Lung (tissue), 12 donors: Measurements from ENCODE around the gene POC1A. TPM values are rescaled to one million over a fixed set of nuclear protein-coding genes. Genes with fewer than 3 reads are reported as not detected.
A peak's percentile ranks its signal among the peaks of the same experiment; 100 is the strongest.

Experiments
- ATAC-seq: fragments of 200-7000 bp; cut with Tn5 transposase; one replicate; pipeline ENCODE4 v1.9.1; 2020; ENCODE audit warnings: moderate number of reproducible peaks; ENCODE audit not compliant: insufficient read depth, low FRiP score
- DNase-seq, 3 donors: peaks; one replicate each; pipeline ENCODE4 v3.0.0-alpha.2; 2013 to 2017
- H3K27ac ChIP-seq, 2 donors: one replicate each; pipeline ENCODE4 v1.5.1; 2013; ENCODE audit warnings: mild to moderate bottlenecking in 2 of 2, moderate library complexity in 2 of 2, control low read depth in 1 of 2, inconsistent platforms in 1 of 2, low read depth in 1 of 2, low read length in 1 of 2
- H3K27me3 ChIP-seq, 3 donors: one replicate each; pipeline ENCODE4 v1.5.1; 2013; ENCODE audit warnings: low read length in 2 of 3; ENCODE audit not compliant: control insufficient read depth in 3 of 3, insufficient read depth in 3 of 3
- H3K36me3 ChIP-seq, 4 donors: one replicate each; pipeline ENCODE4 v1.5.1; 2013; ENCODE audit warnings: low read length in 4 of 4, mild to moderate bottlenecking in 1 of 4, moderate library complexity in 1 of 4; ENCODE audit not compliant: control insufficient read depth in 4 of 4, insufficient read depth in 4 of 4
- H3K4me1 ChIP-seq, 5 donors: one replicate each; pipeline ENCODE4 v1.5.1; 2013; ENCODE audit warnings: low read length in 5 of 5, mild to moderate bottlenecking in 2 of 5, moderate library complexity in 1 of 5; ENCODE audit not compliant: control insufficient read depth in 5 of 5, insufficient read depth in 5 of 5
- H3K4me3 ChIP-seq: one replicate; pipeline ENCODE4 v1.5.1; 2013; ENCODE audit warnings: mild to moderate bottlenecking, control low read depth, moderate library complexity
- H3K9ac ChIP-seq, 2 donors: one replicate each; pipeline ENCODE4 v1.5.1; 2013; ENCODE audit warnings: low read length in 2 of 2, control low read depth in 1 of 2; ENCODE audit not compliant: insufficient read depth in 1 of 2
- H3K9me3 ChIP-seq, 4 donors: one replicate each; pipeline ENCODE4 v1.5.1; 2013; ENCODE audit warnings: low read length in 3 of 4, mild to moderate bottlenecking in 1 of 4, moderate library complexity in 1 of 4; ENCODE audit not compliant: control insufficient read depth in 4 of 4, insufficient read depth in 3 of 4
- WGBS, 2 donors: extraction: QIAGEN DNeasy Blood & Tissue Kit; methylation state at CpG; one replicate each; pipeline ENCODE4 v1.1.7; 2013; 5-methylcytosine and 5-hydroxymethylcytosine counted together
- polyA plus RNA-seq, 2 donors: library from polyadenylated mRNA; stranded (reverse); fragments of 200-250 nt; gene quantifications; one replicate each; pipeline ENCODE4 v1.2.1, GENCODE V29; 2013
- total RNA-seq, 2 donors: library from RNA; depleted of rRNA in 1 of 2; stranded (reverse); fragments of >200 nt in 1 of 2; gene quantifications; one replicate each; pipeline ENCODE4 v1.2.1, GENCODE V29; 2014 to 2021
- TF ChIP-seq, protein P1 (sequence below): IDR thresholded peaks from 2 replicates; pipeline ENCODE4 v1.5.1; 2012; ENCODE audit warnings: mild to moderate bottlenecking; ENCODE audit errors: control extremely low read depth, extremely low read depth
- donor health status: control.
- donor health status: control.
- donor health status: Bipolar disorder and iron deficiency.
- donor health status: healthy.
- donor health status: DM: yes; HTN: yes; CAD: no.

The POC1A gene
- total and polyA plus RNA-seq, 4 donors: 2.3 to 5.4 (median 4.0) TPM

DNA sequence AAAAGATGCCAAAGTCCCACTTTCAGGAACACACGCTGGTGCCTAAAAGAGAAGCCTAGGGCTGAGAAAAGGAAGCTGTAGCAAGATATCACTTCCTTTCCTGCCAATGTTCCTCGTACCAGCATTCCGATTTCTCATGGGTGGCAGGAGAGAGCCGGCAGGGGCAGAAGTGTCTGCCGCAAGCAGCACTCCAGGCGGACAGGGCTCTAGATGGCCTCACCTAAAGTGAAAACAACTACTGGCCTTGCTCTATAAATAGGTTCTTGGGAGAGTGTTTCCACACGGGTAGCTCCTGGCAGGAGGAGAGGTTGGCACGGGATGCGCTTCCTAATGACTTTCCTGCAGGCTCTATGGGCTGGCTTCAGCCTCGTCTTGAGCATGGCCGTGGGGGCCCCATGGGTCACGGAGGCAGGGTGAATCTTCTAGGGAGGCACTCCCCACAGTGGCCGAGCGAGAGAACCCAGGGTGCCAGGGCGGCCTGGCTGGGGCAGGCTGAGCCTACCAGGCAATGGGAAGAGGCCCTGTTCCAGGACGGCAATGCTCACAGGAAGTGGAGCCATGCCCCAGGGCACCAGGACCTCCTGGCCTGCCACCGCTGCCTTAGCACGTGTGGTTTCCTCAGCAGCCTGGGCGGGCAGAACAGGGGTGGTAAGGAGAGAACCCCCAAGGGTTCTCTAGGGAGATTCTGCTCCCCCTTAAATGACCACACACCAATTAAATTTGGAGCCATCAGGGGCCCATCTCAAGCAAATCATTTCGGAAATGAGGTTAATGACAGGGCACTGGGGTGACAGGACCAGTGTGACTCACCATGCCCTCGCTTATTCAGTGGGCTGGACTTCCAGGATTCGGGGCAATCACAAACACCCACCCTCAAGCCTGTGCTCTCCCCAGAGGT, 83.2 kb downstream of the POC1A start:
- TF ChIP-seq, protein P1, sequence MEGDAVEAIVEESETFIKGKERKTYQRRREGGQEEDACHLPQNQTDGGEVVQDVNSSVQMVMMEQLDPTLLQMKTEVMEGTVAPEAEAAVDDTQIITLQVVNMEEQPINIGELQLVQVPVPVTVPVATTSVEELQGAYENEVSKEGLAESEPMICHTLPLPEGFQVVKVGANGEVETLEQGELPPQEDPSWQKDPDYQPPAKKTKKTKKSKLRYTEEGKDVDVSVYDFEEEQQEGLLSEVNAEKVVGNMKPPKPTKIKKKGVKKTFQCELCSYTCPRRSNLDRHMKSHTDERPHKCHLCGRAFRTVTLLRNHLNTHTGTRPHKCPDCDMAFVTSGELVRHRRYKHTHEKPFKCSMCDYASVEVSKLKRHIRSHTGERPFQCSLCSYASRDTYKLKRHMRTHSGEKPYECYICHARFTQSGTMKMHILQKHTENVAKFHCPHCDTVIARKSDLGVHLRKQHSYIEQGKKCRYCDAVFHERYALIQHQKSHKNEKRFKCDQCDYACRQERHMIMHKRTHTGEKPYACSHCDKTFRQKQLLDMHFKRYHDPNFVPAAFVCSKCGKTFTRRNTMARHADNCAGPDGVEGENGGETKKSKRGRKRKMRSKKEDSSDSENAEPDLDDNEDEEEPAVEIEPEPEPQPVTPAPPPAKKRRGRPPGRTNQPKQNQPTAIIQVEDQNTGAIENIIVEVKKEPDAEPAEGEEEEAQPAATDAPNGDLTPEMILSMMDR: no peak
- 32 to 40% methylated on average over 22 of the region's 22 CpGs for WGBS, 2 donors
- H3K36me3 ChIP-seq: no peaks in the 10 kb centered on the region
- no peak overlapping the region for H3K4me3 ChIP-seq
- H3K27ac ChIP-seq: peak overlapping the region; percentile 76 to 87
- peaks cover 0 to 16% (median 0%) of the 10 kb centered on the region in 5 donors for H3K4me1 ChIP-seq
- no peaks in the 10 kb centered on the region for H3K9me3 ChIP-seq
- H3K27me3 ChIP-seq: no peaks in the 10 kb centered on the region
- peak; percentile 15 for ATAC-seq
- H3K9ac ChIP-seq: no peak overlapping the region
- DNase-seq: peak in 1 of 3 donors; percentile 11

DNA sequence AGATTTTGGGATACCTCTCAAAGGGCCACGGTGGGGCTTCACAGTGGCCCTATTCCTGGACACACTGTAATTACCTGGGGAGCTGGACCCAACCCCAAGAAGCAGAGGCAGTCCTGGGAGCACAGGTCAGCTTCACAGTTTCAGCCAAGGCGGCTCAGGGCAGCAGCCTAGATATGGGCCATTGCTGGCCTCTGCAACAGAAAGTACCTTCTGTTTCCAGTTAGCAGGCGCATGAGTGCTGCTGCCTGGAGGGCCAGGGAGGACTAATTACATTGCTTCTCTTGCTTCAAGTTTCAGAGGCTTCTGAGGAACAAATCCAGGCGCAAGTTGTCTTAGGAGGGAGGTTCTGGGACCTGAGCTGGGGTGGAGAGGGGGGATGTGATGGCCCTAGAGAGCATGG, 84.4 kb downstream of the POC1A start:
- Histone ChIP-seq H3K4me3 (no peak overlapping the region), H3K27ac (peak overlapping the region; percentile 76 to 87), H3K4me1 (peaks cover 0 to 22% (median 0%) of the 10 kb centered on the region in 5 donors), H3K36me3 (no peaks in the 10 kb centered on the region), H3K9me3 (no peaks in the 10 kb centered on the region), H3K9ac (no peak overlapping the region), H3K27me3 (no peaks in the 10 kb centered on the region)
- 96 to 100% methylated on average over 4 of the region's 4 CpGs for WGBS, 2 donors
- DNase-seq: no peak
- ATAC-seq: no peak
- TF ChIP-seq, protein P1: no peak

DNA sequence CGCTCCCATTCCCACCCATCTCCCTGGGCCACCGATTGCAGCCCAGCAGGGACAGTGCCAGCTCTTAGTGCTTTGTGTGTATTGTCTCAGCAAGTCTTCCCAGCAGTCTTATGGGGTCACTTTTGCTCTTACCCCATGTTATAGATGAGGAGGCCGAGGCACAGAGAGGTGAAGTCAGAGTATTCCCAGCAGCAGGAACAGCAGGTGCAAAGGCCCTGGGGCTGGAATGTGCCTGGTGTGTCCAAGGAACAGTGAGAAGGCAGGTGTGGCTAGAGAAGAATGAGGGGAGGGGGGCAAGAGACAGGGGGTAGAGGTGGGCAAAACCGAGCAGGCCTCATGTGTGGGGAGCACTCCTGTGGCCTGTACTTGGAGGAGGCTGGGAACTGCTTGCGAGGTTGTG, 85.1 kb downstream of the POC1A start:
- H3K9ac ChIP-seq: no peak overlapping the region
- 99 to 100% methylated on average over 5 of the region's 5 CpGs for WGBS, 2 donors
- no peak for ATAC-seq

More for the DNA sequence above, 85.1 kb downstream of the POC1A start:
- TF ChIP-seq, protein P1: no peak
- H3K36me3 ChIP-seq: no peaks in the 10 kb centered on the region
- DNase-seq: no peak
- no peaks in the 10 kb centered on the region for H3K27me3 ChIP-seq
- no peaks in the 10 kb centered on the region for H3K9me3 ChIP-seq
- no peak overlapping the region for H3K27ac ChIP-seq
- peaks cover 0 to 22% (median 0%) of the 10 kb centered on the region in 5 donors for H3K4me1 ChIP-seq
- H3K4me3 ChIP-seq: no peak overlapping the region
